Duodenal mucosa (tissue), 2 donors: Measurements from ENCODE around the gene RAB31.

Experiments
- H3K27ac ChIP-seq: one replicate; pipeline ENCODE4 v1.7.0; 2013; ENCODE audit warnings: low read depth, low read length
- H3K27me3 ChIP-seq, 2 donors: one replicate each; pipeline ENCODE4 v1.7.0; 2013; ENCODE audit warnings: low read length in 2 of 2, control low read depth in 1 of 2; ENCODE audit not compliant: insufficient read depth in 2 of 2, control insufficient read depth in 1 of 2
- H3K36me3 ChIP-seq, 2 donors: one replicate each; pipeline ENCODE4 v1.7.0; 2013; ENCODE audit warnings: low read length in 2 of 2, control low read depth in 1 of 2; ENCODE audit not compliant: insufficient read depth in 2 of 2, control insufficient read depth in 1 of 2
- H3K4me1 ChIP-seq, 2 donors: one replicate each; pipeline ENCODE4 v1.7.0; 2013; ENCODE audit warnings: low read length in 2 of 2, control low read depth in 1 of 2; ENCODE audit not compliant: insufficient read depth in 2 of 2, control insufficient read depth in 1 of 2
- H3K4me3 ChIP-seq, 2 donors: one replicate each; pipeline ENCODE4 v1.7.0; 2013; ENCODE audit warnings: low read length in 2 of 2, low read depth in 1 of 2
- H3K9ac ChIP-seq, 2 donors: one replicate each; pipeline ENCODE4 v1.7.0; 2013; ENCODE audit warnings: low read length in 2 of 2, low read depth in 1 of 2
- H3K9me3 ChIP-seq, 2 donors: one replicate each; pipeline ENCODE4 v1.7.0; 2013; ENCODE audit warnings: low read length in 2 of 2, control low read depth in 1 of 2; ENCODE audit not compliant: control insufficient read depth in 1 of 2

The RAB31 gene

DNA sequence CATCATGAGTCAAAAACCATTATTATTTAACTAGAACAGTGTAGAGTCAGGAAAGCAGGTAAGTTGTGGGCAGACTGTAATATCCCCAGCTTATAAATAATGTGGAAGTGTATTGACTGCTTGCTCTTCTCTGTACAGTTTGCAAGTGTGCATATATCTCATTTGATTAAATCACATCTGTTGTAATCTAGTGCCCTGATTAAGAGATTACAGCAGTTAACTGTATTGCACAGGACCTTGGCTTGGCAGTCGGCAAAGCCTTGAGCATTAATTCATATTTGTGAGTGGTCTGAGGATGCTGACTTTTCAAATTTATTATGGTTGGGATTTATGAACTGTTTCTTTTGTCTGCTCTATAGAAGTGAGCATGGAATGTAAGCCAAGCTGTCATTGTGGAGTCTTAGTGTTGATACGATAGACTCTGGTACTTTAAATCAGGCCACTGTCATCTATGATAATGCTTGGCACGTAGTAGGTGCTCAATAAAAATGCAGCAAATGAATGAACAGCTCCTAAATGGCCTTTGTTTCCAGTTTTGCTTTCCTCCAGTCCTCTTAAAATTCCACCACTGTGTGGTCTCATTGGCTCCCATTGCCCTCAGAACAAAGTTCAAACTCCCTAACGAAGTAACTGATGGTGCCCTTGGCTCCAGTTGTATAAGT lies 48.3 kb downstream of the RAB31 start:
- Histone ChIP-seq H3K4me3 (no peak overlapping the region), H3K36me3 (no peaks in the 10 kb centered on the region), H3K4me1 (peaks cover 0 to 8% of the 10 kb centered on the region in 2 donors), H3K9me3 (no peaks in the 10 kb centered on the region), H3K27me3 (no peaks in the 10 kb centered on the region), H3K9ac (no peak overlapping the region), H3K27ac (no peak overlapping the region)

DNA sequence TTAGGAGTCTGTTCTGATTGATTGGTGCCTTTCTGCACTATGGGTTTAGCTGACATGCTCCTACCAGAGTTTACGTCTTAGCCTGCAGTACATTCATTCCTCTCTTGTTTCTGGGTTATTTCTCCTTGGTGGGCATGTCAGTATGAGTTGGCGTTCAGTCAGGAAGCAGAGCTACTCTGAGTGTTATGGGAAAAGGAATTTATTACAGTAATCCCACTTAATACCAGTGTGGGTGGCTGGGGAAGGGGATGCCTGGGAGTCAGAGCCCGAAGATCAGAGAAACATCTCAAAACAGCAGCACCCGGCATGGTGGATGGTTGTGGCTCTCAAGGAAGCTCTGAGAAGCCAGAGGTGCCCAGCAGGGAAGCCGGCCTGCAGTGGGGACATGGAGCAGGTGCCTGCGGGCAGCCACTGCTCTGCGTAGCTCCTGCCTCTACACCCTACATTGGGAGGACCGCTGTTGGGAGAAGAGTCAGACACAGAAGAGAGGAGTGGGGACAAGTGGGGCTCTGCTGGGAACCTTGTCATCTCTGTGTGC lies 48.9 kb downstream of the RAB31 start:
- no peak overlapping the region for H3K27ac ChIP-seq
- H3K4me1 ChIP-seq: peaks cover 0 to 8% of the 10 kb centered on the region in 2 donors
- H3K9ac ChIP-seq: no peak overlapping the region
- no peaks in the 10 kb centered on the region for H3K27me3 ChIP-seq
- H3K36me3 ChIP-seq: no peaks in the 10 kb centered on the region
- H3K9me3 ChIP-seq: no peaks in the 10 kb centered on the region
- no peak overlapping the region for H3K4me3 ChIP-seq

DNA sequence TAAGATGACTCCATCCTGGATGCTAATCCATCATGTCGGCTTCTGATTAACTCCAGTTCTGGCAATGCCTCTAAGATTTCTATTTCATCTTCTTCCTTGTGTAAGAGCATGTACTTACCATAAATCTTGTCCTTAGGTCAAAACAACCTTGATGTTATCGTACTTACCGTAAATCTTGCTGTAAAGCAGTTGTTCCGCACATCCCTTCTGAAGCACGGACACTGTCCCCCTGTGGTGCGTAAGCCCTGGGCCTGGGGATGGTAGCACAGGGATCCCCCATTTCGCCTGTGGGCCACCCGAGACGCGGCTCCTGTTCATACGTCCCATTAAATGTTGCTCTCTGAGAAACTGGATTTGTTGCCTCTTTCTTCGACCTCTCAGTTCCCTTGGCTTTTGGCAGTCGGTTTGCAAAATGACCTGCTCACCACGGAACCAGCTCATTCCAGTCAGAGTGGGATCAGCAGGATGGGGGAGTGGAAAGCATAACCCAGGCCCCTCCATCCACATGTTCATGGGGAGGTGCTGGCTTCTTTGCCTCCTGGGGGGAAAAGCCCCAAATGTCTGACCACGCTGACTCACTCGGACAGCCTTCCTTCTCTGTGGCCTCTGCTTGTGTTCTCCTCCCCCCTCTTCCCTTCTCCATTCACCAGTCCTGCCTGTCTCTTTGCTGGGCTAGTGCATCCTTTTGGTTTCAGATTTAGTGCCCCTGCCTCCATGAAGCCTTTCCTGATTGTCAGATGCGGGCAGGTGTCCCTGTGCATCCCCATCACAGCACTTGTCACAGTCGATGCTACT lies 49.9 kb downstream of the RAB31 start:
- no peak overlapping the region for H3K27ac ChIP-seq
- H3K4me1 ChIP-seq: peaks cover 0 to 8% of the 10 kb centered on the region in 2 donors
- no peak overlapping the region for H3K4me3 ChIP-seq
- H3K27me3 ChIP-seq: no peaks in the 10 kb centered on the region
- H3K9ac ChIP-seq: no peak overlapping the region
- H3K9me3 ChIP-seq: no peaks in the 10 kb centered on the region
- H3K36me3 ChIP-seq: no peaks in the 10 kb centered on the region

DNA sequence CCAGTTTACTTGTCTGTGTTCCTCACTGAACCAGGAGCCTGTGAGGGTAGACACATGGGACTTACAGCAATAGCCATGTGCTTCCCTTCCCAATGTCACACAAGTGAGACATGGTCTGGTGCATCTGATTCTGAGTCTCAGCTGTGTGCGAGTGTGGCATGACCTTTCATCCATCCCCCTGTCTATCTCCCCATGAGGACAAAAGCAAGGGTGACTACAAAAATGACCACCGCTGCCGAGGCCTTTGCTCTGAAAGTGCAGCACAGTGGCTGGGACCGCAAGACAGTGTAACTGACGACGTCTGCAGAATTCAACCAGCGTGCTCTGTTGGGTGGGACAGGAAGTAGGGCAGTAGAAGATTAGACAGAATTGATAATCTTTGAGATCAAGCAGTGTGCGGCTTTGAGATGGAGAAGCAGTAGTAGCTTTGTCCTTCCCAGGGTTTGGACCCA lies 50.5 kb downstream of the RAB31 start:
- Histone ChIP-seq H3K9ac (no peak overlapping the region), H3K36me3 (no peaks in the 10 kb centered on the region), H3K4me3 (no peak overlapping the region), H3K9me3 (no peaks in the 10 kb centered on the region), H3K27ac (no peak overlapping the region), H3K27me3 (no peaks in the 10 kb centered on the region), H3K4me1 (peaks cover 0 to 8% of the 10 kb centered on the region in 2 donors)

DNA sequence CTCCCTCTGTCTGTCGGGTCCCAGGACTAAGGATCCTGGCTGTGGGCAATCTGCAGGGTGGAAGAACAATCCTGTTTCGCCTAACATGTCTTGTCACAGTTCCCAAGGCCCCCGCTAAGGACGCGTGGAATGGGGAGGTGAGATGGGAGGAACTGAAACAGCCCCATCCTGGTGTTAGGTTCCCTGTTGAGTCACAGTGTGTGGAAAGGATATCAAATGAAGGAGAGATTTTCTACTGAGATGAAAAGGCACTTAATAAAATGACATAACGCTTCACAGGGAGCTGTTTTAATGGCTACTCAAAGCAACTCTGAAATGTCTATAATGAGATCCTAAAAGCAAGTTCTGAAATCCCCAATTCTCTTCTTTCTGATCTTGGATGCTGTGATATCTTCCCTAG lies 52.5 kb downstream of the RAB31 start:
- Histone ChIP-seq H3K4me1 (peaks cover 0 to 15% of the 10 kb centered on the region in 2 donors), H3K9ac (no peak overlapping the region), H3K9me3 (no peaks in the 10 kb centered on the region), H3K4me3 (no peak overlapping the region), H3K27ac (no peak overlapping the region), H3K36me3 (no peaks in the 10 kb centered on the region), H3K27me3 (no peaks in the 10 kb centered on the region)

DNA sequence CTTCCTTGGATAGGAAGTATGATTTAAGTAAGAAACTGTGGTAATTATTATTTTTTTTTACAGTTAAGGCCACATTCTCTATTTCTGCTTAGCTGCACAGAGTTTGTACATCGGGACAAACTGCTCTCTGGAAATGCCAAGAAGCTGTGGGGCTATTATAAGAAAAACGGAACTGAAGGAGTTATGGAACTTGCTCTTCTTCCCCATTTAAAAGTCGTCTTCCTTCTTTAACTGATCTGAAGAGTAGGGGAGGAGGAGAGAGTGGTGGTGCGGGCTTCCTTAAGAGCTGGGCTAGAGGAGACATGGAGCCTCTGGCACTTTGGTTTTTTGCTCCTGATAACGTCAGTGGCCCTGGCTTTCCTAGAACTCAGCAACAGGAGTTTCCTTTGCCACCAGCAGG lies 54.4 kb downstream of the RAB31 start:
- Histone ChIP-seq H3K4me3 (no peak overlapping the region), H3K9ac (no peak overlapping the region), H3K27ac (no peak overlapping the region), H3K4me1 (peaks cover 0 to 12% of the 10 kb centered on the region in 2 donors), H3K27me3 (no peaks in the 10 kb centered on the region), H3K9me3 (no peaks in the 10 kb centered on the region), H3K36me3 (no peaks in the 10 kb centered on the region)

DNA sequence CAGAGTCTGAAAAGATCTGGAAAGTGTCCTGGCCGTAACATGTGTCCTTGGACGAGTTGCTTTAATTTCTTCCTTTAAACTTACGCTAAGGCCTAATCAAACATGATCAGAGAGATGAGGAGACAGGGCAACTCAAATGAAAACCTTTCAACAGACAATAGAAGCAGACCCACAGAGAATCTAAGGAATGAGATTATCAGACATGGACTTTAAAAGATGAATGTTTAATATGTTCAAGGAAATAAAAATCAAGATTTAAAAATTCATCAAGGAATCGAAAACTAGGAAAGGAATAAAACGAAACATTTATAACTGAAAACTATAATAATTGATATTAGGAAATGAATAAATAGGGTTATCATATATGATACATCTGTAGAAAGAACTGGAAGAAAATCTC lies 55.1 kb downstream of the RAB31 start:
- Histone ChIP-seq H3K36me3 (no peaks in the 10 kb centered on the region), H3K9ac (no peak overlapping the region), H3K27me3 (no peaks in the 10 kb centered on the region), H3K4me1 (peaks cover 0 to 7% of the 10 kb centered on the region in 2 donors), H3K27ac (no peak overlapping the region), H3K9me3 (no peaks in the 10 kb centered on the region), H3K4me3 (no peak overlapping the region)

DNA sequence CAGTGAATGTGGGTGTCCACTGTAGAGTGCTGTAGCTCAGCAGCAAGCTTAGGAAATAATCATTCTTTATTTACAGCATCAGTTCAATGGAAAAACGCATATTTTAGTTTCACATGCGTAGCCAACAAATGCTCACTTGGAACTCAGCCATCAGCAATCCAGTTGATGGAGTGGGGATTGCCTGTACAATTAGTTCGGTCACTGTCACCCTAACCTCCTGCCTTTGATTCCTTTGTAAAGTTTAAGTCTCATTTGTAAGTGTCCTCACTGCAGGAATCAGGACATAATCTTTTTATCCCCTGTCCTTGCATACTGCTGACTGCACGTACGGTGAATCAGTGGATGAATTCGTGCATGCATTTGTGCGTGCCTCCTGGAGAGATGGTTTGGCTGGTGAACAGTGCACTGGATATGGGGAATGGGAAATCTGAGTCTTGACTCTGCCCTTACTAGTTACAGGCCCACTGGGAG lies 55.9 kb downstream of the RAB31 start:
- H3K9ac ChIP-seq: no peak overlapping the region
- no peaks in the 10 kb centered on the region for H3K27me3 ChIP-seq
- no peak overlapping the region for H3K4me3 ChIP-seq
- peaks cover 0 to 7% of the 10 kb centered on the region in 2 donors for H3K4me1 ChIP-seq
- H3K36me3 ChIP-seq: no peaks in the 10 kb centered on the region
- no peak overlapping the region for H3K27ac ChIP-seq
- no peaks in the 10 kb centered on the region for H3K9me3 ChIP-seq

DNA sequence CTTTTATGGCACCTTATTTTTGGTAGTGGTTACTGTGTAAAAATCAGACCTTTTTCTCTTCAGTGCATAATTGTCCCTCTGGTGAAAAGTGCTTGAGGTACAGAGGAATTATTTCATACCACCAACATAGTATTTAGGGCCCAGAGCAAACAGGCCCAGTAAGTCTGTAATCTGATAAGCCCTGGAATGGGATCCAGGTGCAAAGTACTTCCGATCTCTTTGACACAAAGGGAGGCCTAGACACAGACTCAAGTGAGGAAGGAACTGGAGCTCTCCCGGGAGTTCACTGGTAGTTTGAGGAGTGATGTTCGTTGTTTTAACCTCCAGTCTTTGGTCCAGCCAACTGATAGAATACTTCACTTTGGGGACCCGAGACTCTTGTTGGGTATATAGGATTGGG lies 57.4 kb downstream of the RAB31 start:
- no peak overlapping the region for H3K9ac ChIP-seq
- no peaks in the 10 kb centered on the region for H3K9me3 ChIP-seq
- no peak overlapping the region for H3K4me3 ChIP-seq
- no peaks in the 10 kb centered on the region for H3K27me3 ChIP-seq
- H3K4me1 ChIP-seq: peaks cover 0 to 7% of the 10 kb centered on the region in 2 donors
- no peak overlapping the region for H3K27ac ChIP-seq
- H3K36me3 ChIP-seq: no peaks in the 10 kb centered on the region

DNA sequence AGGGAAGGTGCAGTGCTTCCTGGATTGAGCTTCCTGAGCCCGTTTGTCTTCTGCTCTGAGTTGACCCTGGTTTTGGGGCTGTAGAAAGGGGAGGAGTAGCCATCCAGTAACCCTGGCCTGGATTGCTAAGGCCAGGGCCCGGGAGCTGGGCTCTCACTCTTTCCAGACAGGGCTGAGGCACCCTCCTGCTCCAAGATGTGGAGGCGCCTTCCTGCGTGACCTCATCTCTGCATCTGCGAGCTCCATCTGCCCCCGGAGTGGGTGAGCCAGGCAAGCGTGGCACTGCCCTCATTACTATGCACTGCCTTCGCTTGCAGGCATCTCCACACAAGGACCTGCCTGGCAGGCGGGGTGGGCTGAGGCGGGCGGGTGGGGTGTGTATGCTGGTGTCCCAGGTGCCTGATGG lies 58.0 kb downstream of the RAB31 start:
- Histone ChIP-seq H3K27me3 (no peaks in the 10 kb centered on the region), H3K27ac (no peak overlapping the region)

More for the DNA sequence above, 58.0 kb downstream of the RAB31 start:
- Histone ChIP-seq H3K4me3 (no peak overlapping the region), H3K4me1 (peaks cover 3 to 7% of the 10 kb centered on the region in 2 donors), H3K36me3 (no peaks in the 10 kb centered on the region), H3K9me3 (no peaks in the 10 kb centered on the region), H3K9ac (no peak overlapping the region)
